NB4 (cell line): Measurements from ENCODE around the gene DERA.

ENCODE experiments used
- DNase-seq: peaks from one replicate; pipeline ENCODE4 v3.0.0; 2010; ENCODE audit warnings: low read depth
- H3K4me3 ChIP-seq: one replicate; pipeline ENCODE4 v1.5.1; 2011; ENCODE audit warnings: mild to moderate bottlenecking, low read depth, low read length, moderate library complexity
- MYC ChIP-seq: IDR thresholded peaks from 2 replicates; pipeline ENCODE4 v1.6.1; 2011; ENCODE audit warnings: low read depth, low read length
- POLR2A ChIP-seq: IDR thresholded peaks from 2 replicates; pipeline ENCODE4 v1.6.1; 2011; ENCODE audit warnings: mild to moderate bottlenecking; ENCODE audit not compliant: insufficient read length; ENCODE audit errors: extremely low read depth
- TF ChIP-seq, protein P1 (sequence below): IDR thresholded peaks from 2 replicates; pipeline ENCODE4 v1.6.1; 2011; ENCODE audit warnings: low read depth, low read length
- TF ChIP-seq, protein P2 (sequence below): IDR thresholded peaks from one replicate; pipeline ENCODE4 v1.5.1; 2012; ENCODE audit warnings: low read depth, low read length

Gene DERA

DNA sequence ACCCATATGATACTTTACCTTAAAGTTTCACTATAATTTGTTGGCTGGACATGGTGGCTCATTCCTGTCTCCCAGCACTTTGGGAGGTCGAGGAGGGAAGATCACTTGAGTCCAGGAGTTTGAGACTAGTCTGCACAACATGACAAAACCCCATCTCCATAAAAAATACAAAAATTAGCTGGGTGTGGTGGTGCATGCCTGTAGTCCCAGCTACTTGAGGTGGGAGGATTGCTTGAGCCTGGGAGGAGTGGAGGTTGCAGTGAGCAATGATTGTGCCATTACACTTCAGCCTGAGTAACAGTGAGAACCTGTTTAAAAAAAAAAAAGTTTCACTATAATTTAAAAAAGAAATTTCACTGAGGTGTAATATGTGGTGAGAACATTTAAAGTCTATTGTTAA, 21.2 kb downstream of the DERA start:
- TF ChIP-seq POLR2A (no peak), MYC (no peak)
- TF ChIP-seq, protein P1, sequence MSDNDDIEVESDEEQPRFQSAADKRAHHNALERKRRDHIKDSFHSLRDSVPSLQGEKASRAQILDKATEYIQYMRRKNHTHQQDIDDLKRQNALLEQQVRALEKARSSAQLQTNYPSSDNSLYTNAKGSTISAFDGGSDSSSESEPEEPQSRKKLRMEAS: no peak
- TF ChIP-seq, protein P2, sequence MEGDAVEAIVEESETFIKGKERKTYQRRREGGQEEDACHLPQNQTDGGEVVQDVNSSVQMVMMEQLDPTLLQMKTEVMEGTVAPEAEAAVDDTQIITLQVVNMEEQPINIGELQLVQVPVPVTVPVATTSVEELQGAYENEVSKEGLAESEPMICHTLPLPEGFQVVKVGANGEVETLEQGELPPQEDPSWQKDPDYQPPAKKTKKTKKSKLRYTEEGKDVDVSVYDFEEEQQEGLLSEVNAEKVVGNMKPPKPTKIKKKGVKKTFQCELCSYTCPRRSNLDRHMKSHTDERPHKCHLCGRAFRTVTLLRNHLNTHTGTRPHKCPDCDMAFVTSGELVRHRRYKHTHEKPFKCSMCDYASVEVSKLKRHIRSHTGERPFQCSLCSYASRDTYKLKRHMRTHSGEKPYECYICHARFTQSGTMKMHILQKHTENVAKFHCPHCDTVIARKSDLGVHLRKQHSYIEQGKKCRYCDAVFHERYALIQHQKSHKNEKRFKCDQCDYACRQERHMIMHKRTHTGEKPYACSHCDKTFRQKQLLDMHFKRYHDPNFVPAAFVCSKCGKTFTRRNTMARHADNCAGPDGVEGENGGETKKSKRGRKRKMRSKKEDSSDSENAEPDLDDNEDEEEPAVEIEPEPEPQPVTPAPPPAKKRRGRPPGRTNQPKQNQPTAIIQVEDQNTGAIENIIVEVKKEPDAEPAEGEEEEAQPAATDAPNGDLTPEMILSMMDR: no peak
- no peak overlapping the region for H3K4me3 ChIP-seq
- no peak for DNase-seq

- H3K4me3 ChIP-seq: no peak overlapping the region
- TF ChIP-seq POLR2A (no peak), MYC (no peak)
- TF ChIP-seq, protein P1: no peak
- TF ChIP-seq, protein P2: no peak
- no peak for DNase-seq
Observed at GRCh38 chr12:15932971-15933370, 21.8 kb downstream of the DERA start.

GRCh38 chr12:15933751-15934150, 22.6 kb downstream of the DERA start:
- no peak for DNase-seq
- TF ChIP-seq POLR2A (no peak), MYC (no peak)
- TF ChIP-seq, protein P2: no peak
- TF ChIP-seq, protein P1: no peak
- H3K4me3 ChIP-seq: no peak overlapping the region

DNA sequence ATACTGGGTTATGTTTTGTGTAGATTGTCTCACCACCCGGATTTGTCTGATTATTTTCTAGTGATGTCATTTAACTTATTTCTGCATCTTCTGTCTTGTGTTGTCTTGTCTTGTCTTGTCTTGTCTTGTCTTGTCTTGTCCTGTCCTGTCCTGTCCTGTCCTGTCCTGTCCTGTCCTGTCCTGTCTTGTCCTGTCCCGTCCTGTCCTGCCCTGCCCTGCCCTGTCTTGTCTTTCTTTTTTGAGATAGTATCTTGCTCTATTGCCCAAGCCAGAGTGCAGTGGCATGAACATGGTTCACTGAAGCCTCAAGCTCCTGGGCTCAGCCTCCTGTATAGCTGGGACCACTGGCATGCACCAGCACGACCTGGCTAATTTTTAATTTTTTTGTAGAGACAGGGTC, 25.6 kb downstream of the DERA start:
- H3K4me3 ChIP-seq: no peak overlapping the region
- DNase-seq: no peak
- TF ChIP-seq, protein P1: no peak
- no peak for TF ChIP-seq POLR2A
- TF ChIP-seq, protein P2: no peak
- TF ChIP-seq MYC: no peak

DNA sequence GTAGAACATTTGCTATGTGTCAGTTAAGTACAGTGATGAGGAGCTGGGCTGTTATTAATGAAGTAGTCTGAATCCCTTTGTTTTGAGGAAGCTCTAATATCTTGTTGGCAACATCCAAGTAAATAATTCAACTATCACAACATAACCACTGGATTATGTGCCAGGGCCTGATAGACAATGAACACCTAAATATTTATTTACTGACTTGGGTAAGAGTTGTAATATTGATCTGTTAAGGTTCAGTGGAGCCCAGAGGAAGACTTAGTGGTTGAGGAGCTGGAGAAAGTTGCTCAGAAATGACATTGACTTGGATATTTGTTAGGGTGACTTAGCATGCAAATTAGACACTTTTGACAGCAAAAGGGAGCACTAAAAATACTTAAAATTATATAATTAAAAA, 26.8 kb downstream of the DERA start:
- TF ChIP-seq, protein P2: no peak
- no peak for TF ChIP-seq MYC
- TF ChIP-seq, protein P1: no peak
- no peak for TF ChIP-seq POLR2A

GRCh38 chr12:15939111-15939510, 28.0 kb downstream of the DERA start:
- TF ChIP-seq, protein P1: no peak
- TF ChIP-seq MYC: no peak
- no peak for TF ChIP-seq POLR2A
- TF ChIP-seq, protein P2: no peak

More for the DNA sequence above, 26.8 kb downstream of the DERA start:
- no peak for DNase-seq
- no peak overlapping the region for H3K4me3 ChIP-seq

More at GRCh38 chr12:15939111-15939510, 28.0 kb downstream of the DERA start:
- peak; percentile 14 for DNase-seq
- H3K4me3 ChIP-seq: no peak overlapping the region
